GM23338 (cell line): ENCODE results near the gene CECR2. TPM values are rescaled to one million over a fixed set of nuclear protein-coding genes. Genes with fewer than 3 reads are reported as not detected.

Experiments used
- ATAC-seq: fragments of 200-7000 bp; cut with Tn5 transposase; 3 replicates; pipeline ENCODE4 v1.9.1; 2020
- DNase-seq: peaks from one replicate; pipeline ENCODE4 v3.0.0-alpha.2; 2015; ENCODE audit warnings: low spot score
- H2AFZ ChIP-seq: fragments of 200-600 bp; sonication (generic); 2 replicates; pipeline ENCODE4 v1.8.0; 2016; ENCODE audit warnings: antibody characterized with exemption, mild to moderate bottlenecking, moderate library complexity
- H3F3A ChIP-seq: fragments of 200-600 bp; sonication (generic); replicated peaks from 2 replicates; pipeline ENCODE4 v1.8.0; 2017; ENCODE audit warnings: antibody characterized with exemption, mixed run types, low read depth
- H3K27ac ChIP-seq: fragments of 200-600 bp; sonication (generic); 2 replicates; pipeline ENCODE4 v1.6.1; 2016; ENCODE audit warnings: low read depth
- H3K27me3 ChIP-seq: fragments of 200-600 bp; sonication (generic); 2 replicates; pipeline ENCODE4 v1.8.0; 2016; ENCODE audit warnings: mild to moderate bottlenecking, mixed run types, moderate library complexity; ENCODE audit not compliant: insufficient read depth
- H3K36me3 ChIP-seq: fragments of 200-600 bp; sonication (generic); 2 replicates; pipeline ENCODE4 v1.8.0; 2016; ENCODE audit warnings: mild to moderate bottlenecking; ENCODE audit not compliant: insufficient read depth
- H3K4me1 ChIP-seq: fragments of 200-600 bp; sonication (generic); 2 replicates; pipeline ENCODE4 v1.8.0; 2016; ENCODE audit warnings: mild to moderate bottlenecking, moderate library complexity; ENCODE audit not compliant: insufficient read depth
- H3K4me2 ChIP-seq: fragments of 200-600 bp; sonication (generic); 2 replicates; pipeline ENCODE4 v1.7.1; 2017; ENCODE audit warnings: mixed run types
- H3K4me3 ChIP-seq: fragments of 200-600 bp; sonication (generic); 2 replicates; pipeline ENCODE4 v1.6.1; 2016; ENCODE audit warnings: mixed run types
- H3K79me2 ChIP-seq: fragments of 200-600 bp; sonication (generic); replicated peaks from 2 replicates; pipeline ENCODE4 v1.8.0; 2017; ENCODE audit warnings: mild to moderate bottlenecking; ENCODE audit not compliant: insufficient read depth
- H3K9me2 ChIP-seq: fragments of 200-600 bp; sonication (generic); 2 replicates; pipeline ENCODE4 v1.8.0; 2017; ENCODE audit not compliant: insufficient read depth
- H4K20me1 ChIP-seq: fragments of 200-600 bp; sonication (generic); replicated peaks from 2 replicates; pipeline ENCODE4 v1.8.0; 2017; ENCODE audit warnings: mild to moderate bottlenecking; ENCODE audit not compliant: insufficient read depth
- H3K27ac Mint-ChIP-seq: 2 replicates; pipeline ENCODE4 v1.8.0; 2020; ENCODE audit warnings: inconsistent platforms, mild to moderate bottlenecking, moderate library complexity, mixed read lengths
- H3K27me3 Mint-ChIP-seq: 3 replicates; pipeline ENCODE4 v1.8.0; 2022; ENCODE audit warnings: low read depth, mild to moderate bottlenecking, moderate library complexity, mixed read lengths, inconsistent platforms; ENCODE audit not compliant: insufficient read depth, poor library complexity
- H3K36me3 Mint-ChIP-seq: 3 replicates; pipeline ENCODE4 v1.8.0; 2021; ENCODE audit warnings: low read depth, mild to moderate bottlenecking, inconsistent platforms, moderate library complexity, mixed read lengths
- H3K4me1 Mint-ChIP-seq: 3 replicates; pipeline ENCODE4 v1.8.0; 2020; ENCODE audit warnings: mild to moderate bottlenecking, inconsistent platforms, mixed read lengths
- H3K4me3 Mint-ChIP-seq: 3 replicates; pipeline ENCODE4 v1.8.0; 2021; ENCODE audit warnings: moderate library complexity, mild to moderate bottlenecking, inconsistent platforms, mixed read lengths
- H3K9me3 Mint-ChIP-seq: 3 replicates; pipeline ENCODE4 v1.8.0; 2020; ENCODE audit warnings: moderate library complexity, mild to moderate bottlenecking, inconsistent platforms, mixed read lengths
- CREB1 ChIP-seq: fragments of 250-450 bp; sonication (Bioruptor Pico); IDR thresholded peaks from 2 replicates; pipeline ENCODE4 v1.5.0; 2020; ENCODE audit warnings: low read depth, mild to moderate bottlenecking, moderate library complexity
- CTCF ChIP-seq, 2 experiments: fragments of 200-600 bp in 1 of 2; sonication (generic) in 1 of 2; conservative IDR thresholded peaks; 2 replicates each; pipeline versions ENCODE4 v1.5.1 to v1.6.1; 2016 to 2017; ENCODE audit warnings: antibody characterized with exemption in 2 of 2, low read depth in 2 of 2, mild to moderate bottlenecking in 2 of 2, moderate library complexity in 1 of 2
- EZH2phosphoT487 ChIP-seq: fragments of 200-600 bp; sonication (generic); IDR thresholded peaks from one replicate; pipeline ENCODE4 v1.8.1; 2018; ENCODE audit warnings: antibody characterized with exemption; ENCODE audit not compliant: unreplicated experiment
- POLR2AphosphoS5 ChIP-seq: IDR thresholded peaks from 2 replicates; pipeline ENCODE4 v1.6.1; 2016; ENCODE audit warnings: antibody characterized with exemption, low read depth
- ZNF331 ChIP-seq: fragments of 250-450 bp; sonication (Bioruptor Pico); IDR thresholded peaks from 2 replicates; pipeline ENCODE4 v1.5.0; 2020; ENCODE audit warnings: low read depth, mild to moderate bottlenecking, moderate library complexity
- polyA plus RNA-seq: library from polyadenylated mRNA; unstranded; fragments of >200 nt; fragmentation: Nextera tagmentation; extraction: Ambion mirVana; gene quantifications from 2 replicates; pipeline ENCODE4 v1.2.1, GENCODE V29; 2016
- total RNA-seq: library from RNA; depleted of rRNA; stranded (reverse); fragments of >200 nt; shearing (Covaris generic); gene quantifications from 2 replicates; pipeline ENCODE4 v1.2.3, GENCODE V29; 2014
- TF ChIP-seq, protein P1 (sequence below): IDR thresholded peaks from one replicate; pipeline ENCODE4 v1.6.1; 2018; ENCODE audit warnings: antibody characterized with exemption; ENCODE audit not compliant: unreplicated experiment

Gene CECR2
- total and polyA plus RNA-seq, 2 experiments from 2014 or later = 18.4 to 110 TPM

- TF ChIP-seq CREB1 (no peak), ZNF331 (no peak)
Observed at GRCh38 chr22:17412232-17412631, 43.0 kb downstream of the CECR2 start (continued).

GRCh38 chr22:17418890-17419324 lies 49.6 kb downstream of the CECR2 start:
- H3K27me3 ChIP-seq = no peaks in the 10 kb centered on the region
- peaks cover 89% of the 10 kb centered on the region for H4K20me1 ChIP-seq
- no peak overlapping the region for H2AFZ ChIP-seq
- H3K27ac ChIP-seq = no peak overlapping the region
- peaks cover 11% of the 10 kb centered on the region; the same call in 1 of the 2 replicates for H3F3A ChIP-seq
- peak; percentile 72 for DNase-seq
- peaks cover 74% of the 10 kb centered on the region for H3K4me1 ChIP-seq
- peaks cover 70% of the 10 kb centered on the region for H3K4me1 Mint-ChIP-seq
- peak; percentile 78 for ATAC-seq
- H3K4me3 Mint-ChIP-seq = no peak overlapping the region
- H3K36me3 ChIP-seq = no peaks in the 10 kb centered on the region
- no peaks in the 10 kb centered on the region for H3K9me2 ChIP-seq
- TF ChIP-seq CTCF (conservative IDR thresholded peaks at IDR 0.05; ENCODE audit: low read depth in 2 of 2) (peak; percentile 35 to 55), EZH2phosphoT487 (no peak)
- peaks cover 6% of the 10 kb centered on the region for H3K36me3 Mint-ChIP-seq
- no peak overlapping the region for H3K4me3 ChIP-seq
- peaks cover 100% of the 10 kb centered on the region for H3K79me2 ChIP-seq
- no peak overlapping the region for H3K27ac Mint-ChIP-seq
- peaks cover 3% of the 10 kb centered on the region for H3K27me3 Mint-ChIP-seq
- no peaks in the 10 kb centered on the region for H3K9me3 Mint-ChIP-seq
- 0 out of 2 replicates have a peak overlapping the region, but pooled peaks have one; percentile 15 for H3K4me2 ChIP-seq

DNA sequence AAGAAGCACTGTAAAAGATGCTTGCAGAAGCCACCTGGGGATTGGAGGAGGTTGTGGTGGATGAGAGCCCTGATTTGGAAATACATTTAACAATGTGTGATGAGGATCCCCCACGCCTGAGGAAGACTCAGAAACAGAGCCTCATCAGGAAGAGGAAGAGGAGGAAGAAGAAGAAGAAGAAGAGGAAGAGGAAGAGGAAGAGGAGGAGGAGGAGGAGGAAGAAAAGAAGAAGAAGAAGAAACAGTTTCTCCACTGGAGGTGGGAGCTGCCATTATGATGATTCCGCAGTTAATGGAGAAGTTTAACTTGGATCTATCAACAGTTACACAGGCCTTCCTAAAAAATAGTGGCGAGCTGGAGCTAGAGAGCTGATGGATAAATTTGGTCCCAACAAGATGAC lies 50.1 kb downstream of the CECR2 start:
- no peak for DNase-seq
- peaks cover 70% of the 10 kb centered on the region for H3K4me1 ChIP-seq
- Mint-ChIP-seq H3K4me3 (no peak overlapping the region), H3K9me3 (no peaks in the 10 kb centered on the region), H3K36me3 (peaks cover 6% of the 10 kb centered on the region), H3K27ac (no peak overlapping the region), H3K27me3 (peaks cover 3% of the 10 kb centered on the region), H3K4me1 (peaks cover 69% of the 10 kb centered on the region)
- H3K27ac ChIP-seq = no peak overlapping the region
- peaks cover 100% of the 10 kb centered on the region for H3K79me2 ChIP-seq
- no peaks in the 10 kb centered on the region for H3K27me3 ChIP-seq
- no peak for ATAC-seq
- H2AFZ ChIP-seq = no peak overlapping the region
- no peak overlapping the region for H3K4me3 ChIP-seq
- TF ChIP-seq, protein P1, sequence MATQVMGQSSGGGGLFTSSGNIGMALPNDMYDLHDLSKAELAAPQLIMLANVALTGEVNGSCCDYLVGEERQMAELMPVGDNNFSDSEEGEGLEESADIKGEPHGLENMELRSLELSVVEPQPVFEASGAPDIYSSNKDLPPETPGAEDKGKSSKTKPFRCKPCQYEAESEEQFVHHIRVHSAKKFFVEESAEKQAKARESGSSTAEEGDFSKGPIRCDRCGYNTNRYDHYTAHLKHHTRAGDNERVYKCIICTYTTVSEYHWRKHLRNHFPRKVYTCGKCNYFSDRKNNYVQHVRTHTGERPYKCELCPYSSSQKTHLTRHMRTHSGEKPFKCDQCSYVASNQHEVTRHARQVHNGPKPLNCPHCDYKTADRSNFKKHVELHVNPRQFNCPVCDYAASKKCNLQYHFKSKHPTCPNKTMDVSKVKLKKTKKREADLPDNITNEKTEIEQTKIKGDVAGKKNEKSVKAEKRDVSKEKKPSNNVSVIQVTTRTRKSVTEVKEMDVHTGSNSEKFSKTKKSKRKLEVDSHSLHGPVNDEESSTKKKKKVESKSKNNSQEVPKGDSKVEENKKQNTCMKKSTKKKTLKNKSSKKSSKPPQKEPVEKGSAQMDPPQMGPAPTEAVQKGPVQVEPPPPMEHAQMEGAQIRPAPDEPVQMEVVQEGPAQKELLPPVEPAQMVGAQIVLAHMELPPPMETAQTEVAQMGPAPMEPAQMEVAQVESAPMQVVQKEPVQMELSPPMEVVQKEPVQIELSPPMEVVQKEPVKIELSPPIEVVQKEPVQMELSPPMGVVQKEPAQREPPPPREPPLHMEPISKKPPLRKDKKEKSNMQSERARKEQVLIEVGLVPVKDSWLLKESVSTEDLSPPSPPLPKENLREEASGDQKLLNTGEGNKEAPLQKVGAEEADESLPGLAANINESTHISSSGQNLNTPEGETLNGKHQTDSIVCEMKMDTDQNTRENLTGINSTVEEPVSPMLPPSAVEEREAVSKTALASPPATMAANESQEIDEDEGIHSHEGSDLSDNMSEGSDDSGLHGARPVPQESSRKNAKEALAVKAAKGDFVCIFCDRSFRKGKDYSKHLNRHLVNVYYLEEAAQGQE = no peak
- TF ChIP-seq POLR2AphosphoS5 (no peak), CTCF (conservative IDR thresholded peaks at IDR 0.05; ENCODE audit: low read depth in 2 of 2) (no peak; a peak in 1 of 4 replicates), ZNF331 (no peak)
- H3K4me2 ChIP-seq = 0 out of 2 replicates have a peak overlapping the region, but pooled peaks have one; percentile 15
- H3F3A ChIP-seq = peaks cover 11% of the 10 kb centered on the region; the same call in 1 of the 2 replicates
- H3K36me3 ChIP-seq = no peaks in the 10 kb centered on the region
- no peaks in the 10 kb centered on the region for H3K9me2 ChIP-seq
- H4K20me1 ChIP-seq = peaks cover 89% of the 10 kb centered on the region
